ENCODE measurements around the gene MPO. TPM values are rescaled to one million over a fixed set of nuclear protein-coding genes. Genes with fewer than 3 reads are reported as not detected.

The MPO gene
- total RNA-seq, 1 experiment from 2014 or later = not detected

DNA sequence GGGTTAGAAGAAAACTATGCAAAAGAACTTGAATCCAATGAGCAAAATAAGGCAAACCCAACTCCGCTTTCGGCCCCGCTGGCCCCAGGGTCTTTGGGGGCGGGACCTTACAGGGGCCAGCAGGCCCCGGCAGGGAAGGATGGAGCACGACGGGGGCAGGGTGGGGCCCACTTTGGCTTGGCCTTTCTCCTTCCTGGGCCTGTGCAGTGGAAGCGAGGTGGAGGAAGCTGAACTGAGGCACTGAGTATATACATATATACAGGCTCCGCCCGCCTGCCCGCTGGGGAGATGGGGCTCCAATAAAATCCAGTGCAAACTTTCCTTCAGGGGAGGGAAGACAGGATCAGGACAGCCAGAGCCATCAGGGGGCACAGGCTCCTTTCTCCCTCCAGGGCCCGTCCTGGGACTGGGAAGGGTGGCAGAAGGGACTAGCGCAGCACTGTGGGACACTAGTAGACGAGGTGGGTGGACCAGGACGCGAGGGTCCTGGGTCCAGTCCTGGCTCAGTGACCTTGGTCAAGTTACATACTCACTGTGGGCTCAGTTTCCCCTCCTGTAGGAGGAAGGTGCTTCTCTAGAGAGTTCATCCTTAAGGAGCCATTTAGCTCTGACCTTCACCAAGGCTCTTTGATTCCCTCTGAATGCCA lies 20.9 kb upstream of the MPO start:
- Mint-ChIP-seq H3K36me3 (no peaks in the 10 kb centered on the region), H3K4me3 (no peak overlapping the region), H3K9me3 (no peaks in the 10 kb centered on the region), H3K27me3 (ENCODE audit: low read depth) (no peaks in the 10 kb centered on the region), H3K27ac (no peak overlapping the region), H3K4me1 (peaks cover 11% of the 10 kb centered on the region)
- POLR2A ChIA-PET = interaction anchor here (1.0 kb wide), 1 partner anchor 17 kb away, joined by 3 read pairs; no protein-coding TSS in a partner anchor
- CTCF ChIA-PET = interaction anchor here (0.6 to 1.2 kb wide), 2 partner anchors 16 to 17 kb away, joined by 3 to 5 read pairs; no protein-coding TSS in a partner anchor
- DNase-seq (ENCODE audit: low spot score) (no peak), ATAC-seq (no peak)
- 0 out of 2 replicates have a peak, but pooled peaks have one; percentile 22 for TF ChIP-seq FOXP1 (CRISPR knock-in tag; IDR thresholded peaks at IDR 0.05; ENCODE audit: borderline replicate concordance)
- TF ChIP-seq, protein P1, sequence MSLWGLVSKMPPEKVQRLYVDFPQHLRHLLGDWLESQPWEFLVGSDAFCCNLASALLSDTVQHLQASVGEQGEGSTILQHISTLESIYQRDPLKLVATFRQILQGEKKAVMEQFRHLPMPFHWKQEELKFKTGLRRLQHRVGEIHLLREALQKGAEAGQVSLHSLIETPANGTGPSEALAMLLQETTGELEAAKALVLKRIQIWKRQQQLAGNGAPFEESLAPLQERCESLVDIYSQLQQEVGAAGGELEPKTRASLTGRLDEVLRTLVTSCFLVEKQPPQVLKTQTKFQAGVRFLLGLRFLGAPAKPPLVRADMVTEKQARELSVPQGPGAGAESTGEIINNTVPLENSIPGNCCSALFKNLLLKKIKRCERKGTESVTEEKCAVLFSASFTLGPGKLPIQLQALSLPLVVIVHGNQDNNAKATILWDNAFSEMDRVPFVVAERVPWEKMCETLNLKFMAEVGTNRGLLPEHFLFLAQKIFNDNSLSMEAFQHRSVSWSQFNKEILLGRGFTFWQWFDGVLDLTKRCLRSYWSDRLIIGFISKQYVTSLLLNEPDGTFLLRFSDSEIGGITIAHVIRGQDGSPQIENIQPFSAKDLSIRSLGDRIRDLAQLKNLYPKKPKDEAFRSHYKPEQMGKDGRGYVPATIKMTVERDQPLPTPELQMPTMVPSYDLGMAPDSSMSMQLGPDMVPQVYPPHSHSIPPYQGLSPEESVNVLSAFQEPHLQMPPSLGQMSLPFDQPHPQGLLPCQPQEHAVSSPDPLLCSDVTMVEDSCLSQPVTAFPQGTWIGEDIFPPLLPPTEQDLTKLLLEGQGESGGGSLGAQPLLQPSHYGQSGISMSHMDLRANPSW (CRISPR knock-in tag; conservative IDR thresholded peaks at IDR 0.05; ENCODE audit: low read depth) = no peak
- TF ChIP-seq SMAD3 (CRISPR knock-in tag; IDR thresholded peaks at IDR 0.05; ENCODE audit: borderline replicate concordance) = no peak
- no peak for TF ChIP-seq ESRRA (CRISPR knock-in tag; IDR thresholded peaks at IDR 0.05; ENCODE audit: borderline replicate concordance)
- TF ChIP-seq, protein P2, sequence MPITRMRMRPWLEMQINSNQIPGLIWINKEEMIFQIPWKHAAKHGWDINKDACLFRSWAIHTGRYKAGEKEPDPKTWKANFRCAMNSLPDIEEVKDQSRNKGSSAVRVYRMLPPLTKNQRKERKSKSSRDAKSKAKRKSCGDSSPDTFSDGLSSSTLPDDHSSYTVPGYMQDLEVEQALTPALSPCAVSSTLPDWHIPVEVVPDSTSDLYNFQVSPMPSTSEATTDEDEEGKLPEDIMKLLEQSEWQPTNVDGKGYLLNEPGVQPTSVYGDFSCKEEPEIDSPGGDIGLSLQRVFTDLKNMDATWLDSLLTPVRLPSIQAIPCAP (CRISPR knock-in tag; IDR thresholded peaks at IDR 0.05) = no peak

DNA sequence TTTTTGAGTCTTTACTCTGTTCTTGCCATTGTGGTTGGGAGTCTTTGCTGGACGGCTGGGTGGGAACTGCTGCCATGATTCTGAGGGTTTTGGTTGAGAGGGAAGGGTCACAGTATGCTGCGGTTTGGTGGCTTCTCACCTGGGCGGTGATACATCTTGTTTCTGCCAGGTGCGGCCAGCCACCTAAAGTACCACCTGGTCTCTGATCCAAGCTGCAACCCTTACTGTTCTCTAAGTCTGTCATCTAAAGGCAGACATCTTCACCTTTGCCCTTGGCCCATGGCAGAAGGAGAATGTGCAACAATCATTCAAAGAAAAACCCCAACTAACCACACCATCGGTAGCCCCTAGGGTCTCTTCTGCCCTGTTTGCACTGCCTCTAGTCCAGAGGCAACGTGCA lies 19.6 kb upstream of the MPO start:
- H3K4me3 Mint-ChIP-seq = no peak overlapping the region
- no peak for ATAC-seq
- TF ChIP-seq NFE2L1 (CRISPR knock-in tag; IDR thresholded peaks at IDR 0.05) (no peak), ATF1 (CRISPR knock-in tag; IDR thresholded peaks at IDR 0.05) (no peak), ZNF219 (CRISPR knock-in tag; IDR thresholded peaks at IDR 0.05; ENCODE audit: borderline replicate concordance) (no peak), NFYB (CRISPR knock-in tag; conservative IDR thresholded peaks at IDR 0.05; ENCODE audit: low read depth) (no peak), ZNF317 (CRISPR knock-in tag; IDR thresholded peaks at IDR 0.05; ENCODE audit: borderline replicate concordance, low read depth) (no peak), OVOL2 (CRISPR knock-in tag; IDR thresholded peaks at IDR 0.05; ENCODE audit: borderline replicate concordance) (no peak), JAZF1 (CRISPR knock-in tag; IDR thresholded peaks at IDR 0.05) (no peak), EMX1 (CRISPR knock-in tag; IDR thresholded peaks at IDR 0.05) (no peak), ZNF396 (CRISPR knock-in tag; IDR thresholded peaks at IDR 0.05; ENCODE audit: borderline replicate concordance) (no peak), SOX15 (CRISPR knock-in tag; IDR thresholded peaks at IDR 0.05) (no peak), FOXK1 (CRISPR knock-in tag; IDR thresholded peaks at IDR 0.05) (no peak)
- TF ChIP-seq, protein P3, sequence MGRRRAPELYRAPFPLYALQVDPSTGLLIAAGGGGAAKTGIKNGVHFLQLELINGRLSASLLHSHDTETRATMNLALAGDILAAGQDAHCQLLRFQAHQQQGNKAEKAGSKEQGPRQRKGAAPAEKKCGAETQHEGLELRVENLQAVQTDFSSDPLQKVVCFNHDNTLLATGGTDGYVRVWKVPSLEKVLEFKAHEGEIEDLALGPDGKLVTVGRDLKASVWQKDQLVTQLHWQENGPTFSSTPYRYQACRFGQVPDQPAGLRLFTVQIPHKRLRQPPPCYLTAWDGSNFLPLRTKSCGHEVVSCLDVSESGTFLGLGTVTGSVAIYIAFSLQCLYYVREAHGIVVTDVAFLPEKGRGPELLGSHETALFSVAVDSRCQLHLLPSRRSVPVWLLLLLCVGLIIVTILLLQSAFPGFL (CRISPR knock-in tag; IDR thresholded peaks at IDR 0.05; ENCODE audit: borderline replicate concordance) = no peak
- TF ChIP-seq, protein P4, sequence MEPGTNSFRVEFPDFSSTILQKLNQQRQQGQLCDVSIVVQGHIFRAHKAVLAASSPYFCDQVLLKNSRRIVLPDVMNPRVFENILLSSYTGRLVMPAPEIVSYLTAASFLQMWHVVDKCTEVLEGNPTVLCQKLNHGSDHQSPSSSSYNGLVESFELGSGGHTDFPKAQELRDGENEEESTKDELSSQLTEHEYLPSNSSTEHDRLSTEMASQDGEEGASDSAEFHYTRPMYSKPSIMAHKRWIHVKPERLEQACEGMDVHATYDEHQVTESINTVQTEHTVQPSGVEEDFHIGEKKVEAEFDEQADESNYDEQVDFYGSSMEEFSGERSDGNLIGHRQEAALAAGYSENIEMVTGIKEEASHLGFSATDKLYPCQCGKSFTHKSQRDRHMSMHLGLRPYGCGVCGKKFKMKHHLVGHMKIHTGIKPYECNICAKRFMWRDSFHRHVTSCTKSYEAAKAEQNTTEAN (CRISPR knock-in tag; IDR thresholded peaks at IDR 0.05) = no peak
- TF ChIP-seq, protein P5, sequence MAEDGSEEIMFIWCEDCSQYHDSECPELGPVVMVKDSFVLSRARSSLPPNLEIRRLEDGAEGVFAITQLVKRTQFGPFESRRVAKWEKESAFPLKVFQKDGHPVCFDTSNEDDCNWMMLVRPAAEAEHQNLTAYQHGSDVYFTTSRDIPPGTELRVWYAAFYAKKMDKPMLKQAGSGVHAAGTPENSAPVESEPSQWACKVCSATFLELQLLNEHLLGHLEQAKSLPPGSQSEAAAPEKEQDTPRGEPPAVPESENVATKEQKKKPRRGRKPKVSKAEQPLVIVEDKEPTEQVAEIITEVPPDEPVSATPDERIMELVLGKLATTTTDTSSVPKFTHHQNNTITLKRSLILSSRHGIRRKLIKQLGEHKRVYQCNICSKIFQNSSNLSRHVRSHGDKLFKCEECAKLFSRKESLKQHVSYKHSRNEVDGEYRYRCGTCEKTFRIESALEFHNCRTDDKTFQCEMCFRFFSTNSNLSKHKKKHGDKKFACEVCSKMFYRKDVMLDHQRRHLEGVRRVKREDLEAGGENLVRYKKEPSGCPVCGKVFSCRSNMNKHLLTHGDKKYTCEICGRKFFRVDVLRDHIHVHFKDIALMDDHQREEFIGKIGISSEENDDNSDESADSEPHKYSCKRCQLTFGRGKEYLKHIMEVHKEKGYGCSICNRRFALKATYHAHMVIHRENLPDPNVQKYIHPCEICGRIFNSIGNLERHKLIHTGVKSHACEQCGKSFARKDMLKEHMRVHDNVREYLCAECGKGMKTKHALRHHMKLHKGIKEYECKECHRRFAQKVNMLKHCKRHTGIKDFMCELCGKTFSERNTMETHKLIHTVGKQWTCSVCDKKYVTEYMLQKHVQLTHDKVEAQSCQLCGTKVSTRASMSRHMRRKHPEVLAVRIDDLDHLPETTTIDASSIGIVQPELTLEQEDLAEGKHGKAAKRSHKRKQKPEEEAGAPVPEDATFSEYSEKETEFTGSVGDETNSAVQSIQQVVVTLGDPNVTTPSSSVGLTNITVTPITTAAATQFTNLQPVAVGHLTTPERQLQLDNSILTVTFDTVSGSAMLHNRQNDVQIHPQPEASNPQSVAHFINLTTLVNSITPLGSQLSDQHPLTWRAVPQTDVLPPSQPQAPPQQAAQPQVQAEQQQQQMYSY (CRISPR knock-in tag; IDR thresholded peaks at IDR 0.05) = no peak
- TF ChIP-seq, protein P2 (CRISPR knock-in tag; IDR thresholded peaks at IDR 0.05) = no peak
- TF ChIP-seq, protein P6, sequence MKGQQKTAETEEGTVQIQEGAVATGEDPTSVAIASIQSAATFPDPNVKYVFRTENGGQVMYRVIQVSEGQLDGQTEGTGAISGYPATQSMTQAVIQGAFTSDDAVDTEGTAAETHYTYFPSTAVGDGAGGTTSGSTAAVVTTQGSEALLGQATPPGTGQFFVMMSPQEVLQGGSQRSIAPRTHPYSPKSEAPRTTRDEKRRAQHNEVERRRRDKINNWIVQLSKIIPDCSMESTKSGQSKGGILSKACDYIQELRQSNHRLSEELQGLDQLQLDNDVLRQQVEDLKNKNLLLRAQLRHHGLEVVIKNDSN (CRISPR knock-in tag; IDR thresholded peaks at IDR 0.05) = no peak
- TF ChIP-seq, protein P7, sequence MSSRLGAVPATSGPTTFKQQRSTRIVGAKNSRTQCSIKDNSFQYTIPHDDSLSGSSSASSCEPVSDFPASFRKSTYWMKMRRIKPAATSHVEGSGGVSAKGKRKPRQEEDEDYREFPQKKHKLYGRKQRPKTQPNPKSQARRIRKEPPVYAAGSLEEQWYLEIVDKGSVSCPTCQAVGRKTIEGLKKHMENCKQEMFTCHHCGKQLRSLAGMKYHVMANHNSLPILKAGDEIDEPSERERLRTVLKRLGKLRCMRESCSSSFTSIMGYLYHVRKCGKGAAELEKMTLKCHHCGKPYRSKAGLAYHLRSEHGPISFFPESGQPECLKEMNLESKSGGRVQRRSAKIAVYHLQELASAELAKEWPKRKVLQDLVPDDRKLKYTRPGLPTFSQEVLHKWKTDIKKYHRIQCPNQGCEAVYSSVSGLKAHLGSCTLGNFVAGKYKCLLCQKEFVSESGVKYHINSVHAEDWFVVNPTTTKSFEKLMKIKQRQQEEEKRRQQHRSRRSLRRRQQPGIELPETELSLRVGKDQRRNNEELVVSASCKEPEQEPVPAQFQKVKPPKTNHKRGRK (CRISPR knock-in tag; IDR thresholded peaks at IDR 0.05; ENCODE audit: borderline replicate concordance) = no peak

More for the DNA sequence above, 19.6 kb upstream of the MPO start:
- ChIA-PET CTCF (no interaction called here), POLR2A (interaction anchor here (1.0 kb wide), 1 partner anchor 16 kb away, joined by 3 read pairs; no protein-coding TSS in a partner anchor)
- Mint-ChIP-seq H3K27me3 (ENCODE audit: low read depth) (no peaks in the 10 kb centered on the region), H3K9me3 (no peaks in the 10 kb centered on the region), H3K36me3 (no peaks in the 10 kb centered on the region), H3K27ac (no peak overlapping the region), H3K4me1 (peaks cover 11% of the 10 kb centered on the region)
- DNase-seq (ENCODE audit: low spot score) = no peak
